Stomach smooth muscle (tissue), 2 donors: Measurements from ENCODE around the gene LRMDA.

ENCODE experiments used
- H3K27ac ChIP-seq: one replicate; pipeline ENCODE4 v1.7.0; 2013; ENCODE audit warnings: mild to moderate bottlenecking, low read length, inconsistent platforms
- H3K27me3 ChIP-seq, 2 donors: one replicate each; pipeline ENCODE4 v1.7.0; 2013; ENCODE audit warnings: low read length in 2 of 2; ENCODE audit not compliant: insufficient read depth in 2 of 2, control insufficient read depth in 1 of 2
- H3K36me3 ChIP-seq, 2 donors: one replicate each; pipeline ENCODE4 v1.7.0; 2013; ENCODE audit warnings: low read length in 2 of 2; ENCODE audit not compliant: control insufficient read depth in 2 of 2, insufficient read depth in 2 of 2
- H3K4me1 ChIP-seq: one replicate; pipeline ENCODE4 v1.7.0; 2013; ENCODE audit warnings: low read length; ENCODE audit not compliant: control insufficient read depth, insufficient read depth
- H3K4me3 ChIP-seq, 2 donors: one replicate each; pipeline ENCODE4 v1.7.0; 2013; ENCODE audit warnings: low read length in 2 of 2
- H3K9ac ChIP-seq, 2 donors: one replicate each; pipeline ENCODE4 v1.7.0; 2013; ENCODE audit warnings: low read length in 2 of 2, mild to moderate bottlenecking in 1 of 2
- H3K9me3 ChIP-seq, 2 donors: one replicate each; pipeline ENCODE4 v1.7.0; 2013; ENCODE audit warnings: low read length in 2 of 2; ENCODE audit not compliant: control insufficient read depth in 2 of 2
- donor health status: healthy.
- donor health status: Pancreatic carcinoma.

Gene LRMDA

GRCh38 chr10:76336213-76336963 is 905.0 kb downstream of the LRMDA start:
- H3K4me1 ChIP-seq: peaks cover 8% of the 10 kb centered on the region
- H3K9me3 ChIP-seq: no peaks in the 10 kb centered on the region
- no peaks in the 10 kb centered on the region for H3K27me3 ChIP-seq
- no peak overlapping the region for H3K27ac ChIP-seq
- H3K36me3 ChIP-seq: no peaks in the 10 kb centered on the region
- no peak overlapping the region for H3K9ac ChIP-seq
- no peak overlapping the region for H3K4me3 ChIP-seq

GRCh38 chr10:76337641-76338040 is 906.2 kb downstream of the LRMDA start:
- Histone ChIP-seq H3K4me1 (peaks cover 8% of the 10 kb centered on the region), H3K27ac (no peak overlapping the region), H3K4me3 (no peak overlapping the region), H3K36me3 (no peaks in the 10 kb centered on the region), H3K9me3 (no peaks in the 10 kb centered on the region), H3K27me3 (no peaks in the 10 kb centered on the region), H3K9ac (no peak overlapping the region)

- H3K9ac ChIP-seq: no peak overlapping the region
- no peaks in the 10 kb centered on the region for H3K27me3 ChIP-seq
- no peak overlapping the region for H3K27ac ChIP-seq
- H3K9me3 ChIP-seq: no peaks in the 10 kb centered on the region
- H3K4me1 ChIP-seq: peaks cover 8% of the 10 kb centered on the region
- H3K36me3 ChIP-seq: no peaks in the 10 kb centered on the region
- no peak overlapping the region for H3K4me3 ChIP-seq
Measured at GRCh38 chr10:76338187-76338586, 906.8 kb downstream of the LRMDA start.

- Histone ChIP-seq H3K9me3 (peaks cover 0 to 3% of the 10 kb centered on the region in 2 donors), H3K9ac (no peak overlapping the region), H3K27ac (no peak overlapping the region), H3K4me1 (no peaks in the 10 kb centered on the region), H3K4me3 (no peak overlapping the region), H3K36me3 (no peaks in the 10 kb centered on the region), H3K27me3 (no peaks in the 10 kb centered on the region)
Measured at GRCh38 chr10:76341740-76342139, 910.3 kb downstream of the LRMDA start.

GRCh38 chr10:76342996-76343395 is 911.6 kb downstream of the LRMDA start:
- Histone ChIP-seq H3K9me3 (peaks cover 0 to 3% of the 10 kb centered on the region in 2 donors), H3K27ac (no peak overlapping the region), H3K4me1 (no peaks in the 10 kb centered on the region), H3K4me3 (no peak overlapping the region), H3K27me3 (no peaks in the 10 kb centered on the region), H3K9ac (no peak overlapping the region), H3K36me3 (no peaks in the 10 kb centered on the region)

GRCh38 chr10:76347832-76348231 is 916.4 kb downstream of the LRMDA start:
- H3K36me3 ChIP-seq: no peaks in the 10 kb centered on the region
- no peak overlapping the region for H3K27ac ChIP-seq
- no peaks in the 10 kb centered on the region for H3K4me1 ChIP-seq
- H3K9ac ChIP-seq: no peak overlapping the region
- H3K4me3 ChIP-seq: no peak overlapping the region
- H3K27me3 ChIP-seq: no peaks in the 10 kb centered on the region
- peaks cover 0 to 3% of the 10 kb centered on the region in 2 donors for H3K9me3 ChIP-seq

- Histone ChIP-seq H3K27me3 (no peaks in the 10 kb centered on the region), H3K4me1 (peaks cover 3% of the 10 kb centered on the region), H3K36me3 (no peaks in the 10 kb centered on the region), H3K27ac (no peak overlapping the region), H3K9ac (no peak overlapping the region), H3K9me3 (no peaks in the 10 kb centered on the region), H3K4me3 (no peak overlapping the region)
Measured at GRCh38 chr10:76350583-76350982, 919.2 kb downstream of the LRMDA start.

- peaks cover 3% of the 10 kb centered on the region for H3K4me1 ChIP-seq
- H3K9me3 ChIP-seq: no peaks in the 10 kb centered on the region
- no peak overlapping the region for H3K27ac ChIP-seq
- no peaks in the 10 kb centered on the region for H3K27me3 ChIP-seq
- no peak overlapping the region for H3K4me3 ChIP-seq
- H3K9ac ChIP-seq: no peak overlapping the region
- H3K36me3 ChIP-seq: no peaks in the 10 kb centered on the region
Measured at GRCh38 chr10:76352300-76352699, 920.9 kb downstream of the LRMDA start.

GRCh38 chr10:76353237-76353851 is 921.9 kb downstream of the LRMDA start:
- Histone ChIP-seq H3K36me3 (no peaks in the 10 kb centered on the region), H3K9me3 (no peaks in the 10 kb centered on the region), H3K27ac (no peak overlapping the region), H3K4me1 (peaks cover 3% of the 10 kb centered on the region), H3K4me3 (no peak overlapping the region), H3K27me3 (no peaks in the 10 kb centered on the region), H3K9ac (no peak overlapping the region)

GRCh38 chr10:76354212-76354738 is 922.9 kb downstream of the LRMDA start:
- Histone ChIP-seq H3K9me3 (no peaks in the 10 kb centered on the region), H3K4me3 (no peak overlapping the region), H3K27me3 (no peaks in the 10 kb centered on the region), H3K27ac (no peak overlapping the region), H3K36me3 (no peaks in the 10 kb centered on the region), H3K4me1 (peaks cover 3% of the 10 kb centered on the region), H3K9ac (no peak overlapping the region)

- H3K4me3 ChIP-seq: no peak overlapping the region
- no peak overlapping the region for H3K9ac ChIP-seq
- no peak overlapping the region for H3K27ac ChIP-seq
- no peaks in the 10 kb centered on the region for H3K36me3 ChIP-seq
- no peaks in the 10 kb centered on the region for H3K9me3 ChIP-seq
- H3K27me3 ChIP-seq: no peaks in the 10 kb centered on the region
- H3K4me1 ChIP-seq: peaks cover 3% of the 10 kb centered on the region
Measured at GRCh38 chr10:76354921-76355320, 923.5 kb downstream of the LRMDA start.
